ENCODE results near the gene TCHP. TPM values are rescaled to one million over a fixed set of nuclear protein-coding genes. Genes with fewer than 3 reads are reported as not detected.

Gene TCHP
- total RNA-seq, 1 experiment from 2014 or later = 11.8 TPM

Small RNAs within 50 kb of the gene (small RNA-seq; reads per million reads assigned to genes)
- not detected for gene RN7SL441P

Other genes with a start within 250 kb of the TCHP start
- gene FAM222A, start 186.4 kb upstream of the TCHP start, total RNA-seq (2014; rRNA removed; shearing (Covaris generic); ENCODE audit: low replicate concordance) = 0.11 and 0.94 TPM in 2 replicates
- gene TRPV4, start 66.9 kb upstream of the TCHP start, total RNA-seq (2014; rRNA removed; shearing (Covaris generic); ENCODE audit: low replicate concordance) = not detected in 2 replicates
- 26.5 and 29.5 TPM in 2 replicates for gene GLTP, start 19.7 kb upstream of the TCHP start, total RNA-seq (2014; rRNA removed; shearing (Covaris generic); ENCODE audit: low replicate concordance)
- 76.3 and 81.9 TPM in 2 replicates for gene GIT2, start 96.1 kb downstream of the TCHP start, total RNA-seq (2014; rRNA removed; shearing (Covaris generic); ENCODE audit: low replicate concordance)
- 277 and 337 TPM in 2 replicates for gene ANKRD13A, start 99.2 kb downstream of the TCHP start, total RNA-seq (2014; rRNA removed; shearing (Covaris generic); ENCODE audit: low replicate concordance)
- gene C12orf76, start 148.2 kb downstream of the TCHP start, total RNA-seq (2014; rRNA removed; shearing (Covaris generic); ENCODE audit: low replicate concordance) = 12.8 and 24.6 TPM in 2 replicates
- gene IFT81, start 224.1 kb downstream of the TCHP start, total RNA-seq (2014; rRNA removed; shearing (Covaris generic); ENCODE audit: low replicate concordance) = 9.4 and 9.9 TPM in 2 replicates

Measured in Karpas-422 (cell line).